NCI-H2107 treated with DMSO at 0.1 percent for 48 hours (cell line): ENCODE measurements around the gene PRKAG2.
"Not testable (repeated sequence)": the region's sequence is repeated elsewhere in the genome, so short reads cannot be mapped to it uniquely, and the experiment has no call there.

Experiments used
- DNase-seq: peaks from one replicate; lab custom pipeline; 2025; ENCODE audit not compliant: unreplicated experiment; lab: John Stamatoyannopoulos, UW

Gene PRKAG2

GRCh38 chr7:151599401-151600227 is 277.3 kb downstream of the PRKAG2 start:
- no peak for DNase-seq

GRCh38 chr7:151597541-151598444 is 279.1 kb downstream of the PRKAG2 start:
- DNase-seq = no peak

GRCh38 chr7:151595702-151596350 is 281.1 kb downstream of the PRKAG2 start:
- DNase-seq = peak; percentile 22

GRCh38 chr7:151592868-151593486 is 283.9 kb downstream of the PRKAG2 start:
- DNase-seq = no peak

GRCh38 chr7:151592330-151592729 is 284.6 kb downstream of the PRKAG2 start:
- DNase-seq = no peak

GRCh38 chr7:151591866-151592265 is 285.0 kb downstream of the PRKAG2 start:
- no peak for DNase-seq

GRCh38 chr7:151590850-151591771 is 285.8 kb downstream of the PRKAG2 start:
- peak; percentile 11 for DNase-seq

- no peak for DNase-seq
These were observed 286.7 kb downstream of the PRKAG2 start for GRCh38 chr7:151590071-151590849.

- no peak for DNase-seq
These were observed 287.9 kb downstream of the PRKAG2 start for GRCh38 chr7:151588982-151589381.

GRCh38 chr7:151586531-151587260 is 290.2 kb downstream of the PRKAG2 start:
- DNase-seq = no peak

- no peak for DNase-seq
These were observed 291.0 kb downstream of the PRKAG2 start for GRCh38 chr7:151585744-151586393.

- no peak for DNase-seq
These were observed 295.2 kb downstream of the PRKAG2 start for GRCh38 chr7:151581741-151582140.

GRCh38 chr7:151579644-151580043 is 297.3 kb downstream of the PRKAG2 start:
- no peak for DNase-seq

- DNase-seq = no peak
These were observed 301.5 kb downstream of the PRKAG2 start for GRCh38 chr7:151575410-151575809.

GRCh38 chr7:151573046-151573445 is 303.9 kb downstream of the PRKAG2 start:
- not testable (repeated sequence) for DNase-seq

- DNase-seq = no peak
These were observed 304.8 kb downstream of the PRKAG2 start for GRCh38 chr7:151572136-151572535.

- no peak for DNase-seq
These were observed 305.4 kb downstream of the PRKAG2 start for GRCh38 chr7:151571471-151571870.

GRCh38 chr7:151570366-151570915 is 306.5 kb downstream of the PRKAG2 start:
- DNase-seq = no peak
